DMS 273 (cell line): Measurements from ENCODE around the gene GOLGA6C.
"Not testable (repeated sequence)": the region's sequence is repeated elsewhere in the genome, so short reads cannot be mapped to it uniquely, and the experiment has no call there.

Experiments used
- DNase-seq: peaks from one replicate; lab custom pipeline; 2025; ENCODE audit not compliant: unreplicated experiment; lab: John Stamatoyannopoulos, UW

Gene GOLGA6C

DNA sequence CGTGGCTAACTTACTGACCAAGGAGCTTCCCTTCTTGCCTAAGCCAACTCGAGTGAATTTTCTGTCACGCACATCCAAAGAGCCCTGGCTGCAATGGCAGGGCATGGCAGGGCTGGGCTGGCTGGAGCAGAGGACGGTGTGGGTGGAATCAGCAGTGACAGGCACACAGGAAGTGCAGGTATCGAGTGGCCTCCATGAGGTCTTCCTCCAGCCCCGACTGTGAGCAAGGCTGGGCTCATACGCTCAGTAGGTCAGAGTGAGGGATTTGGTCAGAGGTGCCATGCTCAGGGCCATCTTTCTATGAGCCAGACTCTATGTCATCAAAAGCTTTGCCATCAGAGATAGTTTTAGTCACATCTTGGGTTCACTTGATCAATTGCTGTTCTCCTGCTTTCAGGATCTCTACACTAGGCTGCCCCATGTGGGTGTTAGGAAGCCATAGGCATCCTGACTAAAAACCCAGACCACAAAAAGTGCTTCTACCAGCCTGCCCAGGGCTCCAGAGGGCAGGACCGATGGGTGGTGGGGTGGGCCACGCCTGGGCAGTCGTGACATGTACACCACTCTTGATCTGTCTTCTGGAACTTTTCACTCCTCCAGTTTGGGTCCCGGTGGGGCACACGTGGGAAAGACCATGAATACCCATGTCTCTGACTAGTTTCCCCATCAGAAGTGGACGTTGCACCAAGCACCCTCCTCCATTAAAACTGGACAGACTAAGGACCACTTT lies 55.1 kb downstream of the GOLGA6C start:
- DNase-seq = no peak

DNA sequence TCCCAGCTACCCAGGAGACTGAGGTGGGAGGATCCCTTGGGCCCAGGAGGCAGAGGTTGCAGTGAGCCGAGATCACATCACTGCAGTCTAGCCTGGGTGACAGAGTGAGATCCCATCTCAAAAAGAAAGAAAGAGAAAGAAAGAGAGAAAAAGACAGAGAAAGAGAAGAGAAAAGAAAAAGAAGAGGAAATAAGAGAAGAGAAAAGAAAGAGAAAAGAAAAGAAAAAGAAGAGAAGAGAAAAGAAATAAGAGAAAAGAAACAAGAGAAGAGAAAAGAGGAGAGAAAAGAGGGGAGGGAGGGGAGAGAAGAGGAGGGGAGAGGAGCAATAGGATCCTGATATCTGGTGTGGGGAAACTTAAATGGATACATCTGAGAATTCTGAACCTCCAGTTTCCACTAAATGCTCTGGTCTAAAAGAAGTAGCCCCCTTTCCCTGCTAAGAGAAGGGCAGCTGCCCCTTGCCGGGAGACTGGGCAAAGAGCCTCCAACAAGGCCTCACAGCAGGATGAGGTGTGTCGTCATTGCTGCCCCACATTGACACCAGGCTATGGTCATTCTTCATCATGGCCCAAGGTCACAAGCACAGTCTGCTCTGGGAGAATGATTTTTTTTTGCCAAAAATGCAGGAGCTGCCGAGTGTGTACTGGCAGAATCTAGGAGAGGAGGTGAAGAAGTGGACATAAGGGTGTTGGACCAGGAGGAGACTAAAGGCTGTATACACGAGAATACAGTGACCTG lies 56.6 kb downstream of the GOLGA6C start:
- DNase-seq = no peak

DNA sequence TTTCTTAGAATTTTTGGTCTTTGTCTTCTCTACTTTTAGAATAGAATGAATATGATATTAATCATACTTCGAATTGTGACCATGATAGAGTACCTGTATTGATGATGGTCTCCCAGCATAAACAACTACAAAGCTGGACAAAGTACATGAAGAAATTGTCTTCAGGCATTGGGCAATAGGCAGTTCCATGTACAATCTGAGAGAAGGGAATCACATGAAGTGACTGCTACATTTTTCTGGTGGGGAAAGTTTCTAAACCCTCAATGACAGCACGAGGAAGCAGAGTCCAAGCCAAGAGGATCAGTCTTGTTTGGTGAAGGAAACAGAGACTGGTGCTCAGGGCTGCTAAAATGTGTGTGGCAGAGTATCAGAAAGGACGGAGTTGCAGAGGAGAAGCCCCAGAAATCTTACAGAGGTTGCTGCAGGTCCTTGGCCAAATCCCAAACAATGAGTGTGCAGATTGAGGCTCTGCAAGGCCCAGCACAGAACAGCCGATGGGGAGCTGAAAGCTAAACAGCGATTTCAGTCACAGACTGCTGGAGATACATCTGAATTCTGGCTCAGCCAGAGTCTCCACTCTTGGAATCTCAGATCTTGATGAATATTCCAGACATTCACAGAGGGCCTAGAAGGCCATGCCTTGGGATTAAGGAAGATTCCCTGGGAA lies 61.2 kb downstream of the GOLGA6C start:
- not testable (repeated sequence) for DNase-seq
